ENCODE results near the gene P2RY12.

Gene P2RY12

GRCh38 chr3:151314593-151314992, 70.0 kb downstream of the P2RY12 start:
- H3K4me3 ChIP-seq (ENCODE audit: low read depth, low read length), result no peak overlapping the region
- ChIA-PET POLR2A (no interaction called here), CTCF (no interaction called here)
- no peaks in the 10 kb centered on the region for H3K9me3 ChIP-seq (ENCODE audit: control insufficient read depth, insufficient read depth, low read depth, low read length)
- TF ChIP-seq ZFP37 (tag by site-specific recombination; IDR thresholded peaks at IDR 0.05), result no peak
- no peak for TF ChIP-seq PRDM4 (tag by site-specific recombination; IDR thresholded peaks at IDR 0.05)
- no peak for TF ChIP-seq ZNF433 (tag by site-specific recombination; IDR thresholded peaks at IDR 0.05; ENCODE audit: low read depth)
- no peak for TF ChIP-seq ZBTB20 (tag by site-specific recombination; IDR thresholded peaks at IDR 0.05)
- TF ChIP-seq ZNF747 (tag by site-specific recombination; IDR thresholded peaks at IDR 0.05), result no peak
- TF ChIP-seq ZNF488 (tag by site-specific recombination; IDR thresholded peaks at IDR 0.05), result no peak
- TF ChIP-seq ZBTB21 (tag by site-specific recombination; IDR thresholded peaks at IDR 0.05), result no peak
- TF ChIP-seq KLF17 (tag by site-specific recombination; IDR thresholded peaks at IDR 0.05), result no peak
- TF ChIP-seq GLIS2 (tag by site-specific recombination; IDR thresholded peaks at IDR 0.05), result no peak
- TF ChIP-seq ZNF449 (tag by site-specific recombination; IDR thresholded peaks at IDR 0.05), result no peak
- TF ChIP-seq KLF8 (tag by site-specific recombination; IDR thresholded peaks at IDR 0.05), result no peak
- TF ChIP-seq EGR2 (tag by site-specific recombination; IDR thresholded peaks at IDR 0.05; ENCODE audit: low read depth), result no peak
- TF ChIP-seq ZNF558 (tag by site-specific recombination; IDR thresholded peaks at IDR 0.05), result no peak
- TF ChIP-seq ZNF354C (tag by site-specific recombination; IDR thresholded peaks at IDR 0.05; ENCODE audit: borderline replicate concordance, low read depth), result no peak
- TF ChIP-seq ZNF140 (tag by site-specific recombination; IDR thresholded peaks at IDR 0.05), result no peak
- no peak for TF ChIP-seq SCRT2 (tag by site-specific recombination; IDR thresholded peaks at IDR 0.05)
- TF ChIP-seq ZNF202 (tag by site-specific recombination; IDR thresholded peaks at IDR 0.05; ENCODE audit: borderline replicate concordance), result no peak
- H3K36me3 ChIP-seq (ENCODE audit: control insufficient read depth in 2 of 2, insufficient read depth in 1 of 2, low read length in 2 of 2), result no peaks in the 10 kb centered on the region
- H3K27ac ChIP-seq (ENCODE audit: extremely low read depth, low read depth, low read length), result no peak overlapping the region
- H3K4me1 ChIP-seq (ENCODE audit: control insufficient read depth, insufficient read depth, low read length), result no peaks in the 10 kb centered on the region

- no peak overlapping the region for H3K27ac ChIP-seq (ENCODE audit: extremely low read depth, low read depth, low read length)
- H3K36me3 ChIP-seq (ENCODE audit: control insufficient read depth in 2 of 2, insufficient read depth in 1 of 2, low read length in 2 of 2), result no peaks in the 10 kb centered on the region
- CTCF ChIA-PET, result no interaction called here
- no peaks in the 10 kb centered on the region for H3K4me1 ChIP-seq (ENCODE audit: control insufficient read depth, insufficient read depth, low read length)
- POLR2A ChIA-PET, result interaction anchor here (0.6 kb wide), 1 partner anchor 1845 kb away, joined by 3 read pairs; no protein-coding TSS in a partner anchor
- H3K9me3 ChIP-seq (ENCODE audit: control insufficient read depth, insufficient read depth, low read depth, low read length), result no peaks in the 10 kb centered on the region
- H3K4me3 ChIP-seq (ENCODE audit: low read depth, low read length), result no peak overlapping the region
- no peak for TF ChIP-seq ZNF76 (tag by site-specific recombination; IDR thresholded peaks at IDR 0.05; ENCODE audit: borderline replicate concordance, low read depth)
- TF ChIP-seq BCL6B (tag by site-specific recombination; IDR thresholded peaks at IDR 0.05), result no peak
- no peak for TF ChIP-seq PRDM6 (tag by site-specific recombination; IDR thresholded peaks at IDR 0.05)
- TF ChIP-seq ZNF362 (tag by site-specific recombination; IDR thresholded peaks at IDR 0.05), result no peak
- TF ChIP-seq ZNF394 (tag by site-specific recombination; IDR thresholded peaks at IDR 0.05; ENCODE audit: borderline replicate concordance), result no peak
- TF ChIP-seq ZNF785 (tag by site-specific recombination; IDR thresholded peaks at IDR 0.05), result no peak
- TF ChIP-seq BCL11B (tag by site-specific recombination; IDR thresholded peaks at IDR 0.05; ENCODE audit: low read depth), result no peak
- no peak for TF ChIP-seq ZNF596 (tag by site-specific recombination; IDR thresholded peaks at IDR 0.05)
- TF ChIP-seq ZNF114 (tag by site-specific recombination; IDR thresholded peaks at IDR 0.05), result no peak
- no peak for TF ChIP-seq EGR2 (tag by site-specific recombination; IDR thresholded peaks at IDR 0.05; ENCODE audit: low read depth)
- no peak for TF ChIP-seq ZNF23 (tag by site-specific recombination; IDR thresholded peaks at IDR 0.05; ENCODE audit: borderline replicate concordance)
These were observed 70.4 kb downstream of the P2RY12 start for GRCh38 chr3:151314137-151314536.

All from HEK293 (cell line).